Midbrain (tissue), 1 donor: Measurements from ENCODE around the gene WDR74.
A peak's percentile ranks its signal among the peaks of the same experiment; 100 is the strongest.
"Not testable (repeated sequence)": the region's sequence is repeated elsewhere in the genome, so short reads cannot be mapped to it uniquely, and the experiment has no call there.

ENCODE experiments used
- DNase-seq: peaks from one replicate; lab custom pipeline; 2025; lab: John Stamatoyannopoulos, UW

The WDR74 gene

DNA sequence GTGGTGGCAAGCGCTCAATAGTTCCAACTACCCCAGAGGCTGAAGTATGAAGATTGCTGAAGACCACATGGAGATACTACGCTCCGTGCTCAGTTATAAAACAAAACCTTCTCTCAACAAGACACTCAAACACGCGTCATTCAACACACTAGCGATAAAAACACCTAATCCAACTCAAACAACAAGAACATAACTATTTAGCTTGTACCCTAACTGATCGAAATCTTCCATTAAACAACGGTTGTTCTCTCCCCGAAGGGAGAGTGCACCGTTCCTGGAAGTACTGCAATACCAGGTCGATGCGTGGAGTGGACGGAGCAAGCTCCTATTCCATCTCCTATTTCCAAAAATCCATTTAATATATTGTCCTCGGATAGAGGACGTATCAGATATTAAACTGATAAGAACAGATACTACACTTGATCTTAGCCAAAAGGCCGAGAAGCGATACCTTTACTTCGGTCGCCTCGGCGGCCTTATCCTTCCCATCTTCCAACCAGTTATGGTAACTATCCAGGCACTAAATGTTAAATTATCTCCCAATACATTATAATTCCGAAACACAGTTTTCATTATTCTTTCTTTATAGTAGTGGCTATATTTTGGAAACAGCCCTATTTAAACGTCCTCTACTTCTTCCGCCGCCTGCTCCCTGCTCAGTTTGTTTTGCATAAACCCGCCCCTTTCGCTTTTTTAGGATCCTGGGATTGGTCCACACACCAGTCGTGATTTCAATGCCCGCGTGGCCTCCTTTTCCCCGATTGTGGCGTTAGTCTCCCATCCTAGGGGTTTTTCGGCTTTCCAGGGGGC, 2.2 kb upstream of the WDR74 start:
- peak; percentile 98 for DNase-seq

DNA sequence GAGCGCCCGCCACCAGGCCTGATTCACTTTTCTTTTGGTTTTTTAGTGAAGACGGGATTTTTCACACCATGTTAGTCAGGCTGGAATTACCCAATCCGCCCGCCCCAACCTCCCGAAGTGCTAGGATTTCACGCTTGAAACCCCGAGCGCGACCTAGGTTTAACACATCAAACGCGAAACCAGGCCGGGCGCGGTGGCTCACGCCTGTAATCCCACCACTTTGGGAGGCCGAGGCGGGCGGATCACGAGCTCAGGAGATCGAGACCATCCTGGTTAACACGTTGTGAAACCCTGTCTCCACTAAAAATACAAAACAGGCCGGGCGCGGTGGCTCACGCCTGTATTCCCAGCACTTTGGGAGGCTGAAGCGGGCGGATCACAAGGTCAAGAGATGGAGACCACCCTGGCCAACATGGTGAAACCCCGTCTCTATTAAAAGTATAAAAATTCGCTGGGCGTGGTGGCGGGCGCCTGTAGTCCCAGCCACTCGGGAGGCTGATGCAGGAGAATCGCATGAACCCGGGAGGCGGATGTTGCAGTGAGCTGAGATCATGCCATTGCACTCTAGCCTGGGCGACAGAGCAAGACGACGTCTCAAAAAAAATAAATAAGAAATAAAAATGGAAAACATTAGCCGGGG, 1.5 kb upstream of the WDR74 start:
- peak; percentile 72 for DNase-seq

DNA sequence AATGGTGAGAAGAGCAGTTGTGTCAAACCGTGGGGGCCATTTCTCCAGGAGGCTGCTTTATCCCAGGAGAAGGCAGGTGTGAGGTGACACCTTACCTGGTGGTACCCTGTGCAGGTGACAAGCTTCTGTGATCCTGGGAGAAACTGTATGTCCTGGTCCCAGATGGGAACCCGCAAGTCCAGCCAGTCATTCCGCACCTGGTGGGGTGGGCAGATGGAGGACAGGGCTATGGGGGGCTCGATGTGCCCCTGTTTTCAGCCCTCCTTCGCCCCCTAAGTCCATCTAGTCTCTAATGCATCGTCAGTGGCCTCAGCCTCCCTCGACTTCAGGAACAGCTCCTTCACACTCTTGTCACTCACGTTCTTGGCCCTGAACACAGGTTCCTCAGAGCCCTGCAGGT, 4.1 kb downstream of the WDR74 start:
- DNase-seq, result no peak

DNA sequence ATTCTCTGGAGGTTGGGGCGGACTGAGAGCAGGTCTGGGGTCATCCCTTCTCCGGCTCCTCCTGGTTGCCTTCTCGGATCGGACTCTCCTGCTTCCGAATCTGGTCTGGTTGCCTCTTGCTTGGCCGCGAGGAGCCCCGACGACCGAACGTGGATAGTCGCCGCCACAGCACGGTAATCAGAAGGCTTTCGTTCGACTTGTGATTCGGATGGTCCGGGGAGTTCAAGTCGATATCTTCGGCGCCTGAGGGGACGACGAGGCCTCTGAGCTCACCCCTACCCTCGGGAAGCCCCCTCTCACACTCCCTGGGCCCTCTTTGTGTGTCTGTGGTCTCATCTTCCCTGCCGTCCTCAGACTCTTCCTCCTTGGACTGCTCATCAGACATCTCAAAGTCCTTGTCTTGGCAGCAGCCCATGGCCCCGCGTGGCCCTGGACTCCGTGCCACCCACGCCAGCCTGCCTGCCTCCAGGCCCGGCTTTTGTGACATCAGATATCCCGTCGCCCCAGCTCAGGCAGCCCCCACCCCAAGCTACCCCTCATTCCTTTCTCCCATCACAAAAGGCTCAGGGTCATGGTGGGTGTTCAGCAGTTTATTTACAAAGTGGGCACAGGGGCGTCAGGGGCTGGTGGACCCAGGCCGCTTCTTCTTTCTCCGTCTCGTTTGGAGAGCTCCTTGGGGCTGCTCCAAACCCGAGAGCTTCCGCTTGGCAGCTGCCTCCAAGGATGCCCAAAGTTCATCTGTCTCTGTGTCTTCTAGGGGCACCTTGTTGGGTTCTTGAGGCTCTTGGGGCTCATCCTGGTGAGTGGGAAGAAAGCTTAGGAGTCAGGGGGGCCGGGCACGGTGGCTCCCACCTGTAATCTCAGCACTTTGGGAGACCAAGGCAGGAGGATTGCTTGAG, 6.8 kb downstream of the WDR74 start, which contains the start of gene TEX54:
TEX54 (minus strand) TSS at position 506 of the 899 bp plus-strand sequence.
- no peak for DNase-seq

DNA sequence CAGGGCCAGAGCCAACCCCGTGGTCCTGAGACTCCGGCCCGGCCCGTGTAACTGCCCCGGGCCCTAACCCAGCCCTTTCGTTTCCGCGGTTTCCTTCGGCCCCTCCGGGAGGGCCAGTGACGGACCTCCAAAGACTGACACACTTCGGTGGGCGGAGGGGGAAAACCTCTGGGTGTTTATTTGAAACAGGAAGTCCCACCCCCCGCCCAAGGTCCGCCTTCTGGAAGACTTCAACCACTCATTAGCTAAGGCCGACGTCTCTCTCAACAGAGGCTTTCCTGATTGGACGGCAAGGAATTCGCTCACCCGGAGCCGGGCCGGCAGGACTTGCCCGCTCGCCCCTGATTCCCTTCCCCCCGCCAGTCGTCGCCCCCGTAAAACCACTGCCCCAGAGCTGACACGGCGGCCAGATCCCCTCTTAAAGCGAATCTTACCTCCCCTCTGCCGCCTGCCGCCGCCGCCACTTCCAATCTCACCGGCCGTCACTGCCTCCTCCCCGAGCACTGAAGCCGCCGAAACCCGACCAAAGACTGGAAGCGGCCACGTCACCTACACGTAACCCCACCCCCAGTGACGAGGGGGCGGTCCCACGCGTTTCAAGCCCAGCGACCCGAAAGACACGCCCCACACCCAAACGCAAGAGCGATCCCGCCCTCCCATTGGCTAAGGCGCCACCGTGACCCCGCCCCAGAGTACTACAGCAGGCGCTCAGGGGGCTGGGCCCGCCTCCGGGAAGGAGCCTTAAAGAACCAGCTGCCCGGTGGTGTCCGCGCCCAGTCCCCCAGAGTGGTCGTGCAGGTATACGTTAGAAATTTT, 7.7 kb downstream of the WDR74 start, which contains the start of gene STX5:
STX5 (minus strand) TSS at position 532 of the 816 bp plus-strand sequence. CDS start 808 bp downstream, outside the sequence.
- peak; percentile 99 for DNase-seq

DNA sequence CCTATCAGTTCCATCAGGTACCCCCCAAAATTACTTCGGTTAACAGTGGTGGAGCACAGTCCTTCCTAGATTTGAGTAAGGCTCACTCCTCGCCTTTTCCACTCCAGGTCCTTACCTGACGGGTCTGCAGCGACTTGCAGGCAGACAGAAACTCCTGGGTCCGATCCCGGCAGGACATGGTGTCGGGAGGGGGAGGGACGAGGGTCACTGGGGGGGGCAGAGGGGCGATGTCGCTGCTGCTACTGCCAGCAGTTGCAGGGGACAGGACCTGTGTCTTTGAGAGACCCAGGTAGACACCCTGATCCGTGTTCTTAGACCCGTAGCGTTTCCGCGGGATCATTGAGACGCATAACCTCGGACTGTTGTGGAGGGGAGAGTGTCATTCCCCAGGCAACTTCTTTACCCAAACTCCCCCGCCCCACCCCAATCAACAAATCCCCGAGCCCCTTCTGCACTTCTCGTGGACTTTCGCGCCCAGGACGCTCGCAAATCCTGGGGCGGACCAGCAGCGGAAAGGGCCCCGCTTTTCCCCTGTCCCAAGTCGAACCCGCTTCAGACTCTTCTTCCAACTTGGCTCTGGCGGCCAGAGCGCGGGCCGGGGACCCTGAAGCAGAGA, 8.4 kb downstream of the WDR74 start:
- DNase-seq, result no peak

DNA sequence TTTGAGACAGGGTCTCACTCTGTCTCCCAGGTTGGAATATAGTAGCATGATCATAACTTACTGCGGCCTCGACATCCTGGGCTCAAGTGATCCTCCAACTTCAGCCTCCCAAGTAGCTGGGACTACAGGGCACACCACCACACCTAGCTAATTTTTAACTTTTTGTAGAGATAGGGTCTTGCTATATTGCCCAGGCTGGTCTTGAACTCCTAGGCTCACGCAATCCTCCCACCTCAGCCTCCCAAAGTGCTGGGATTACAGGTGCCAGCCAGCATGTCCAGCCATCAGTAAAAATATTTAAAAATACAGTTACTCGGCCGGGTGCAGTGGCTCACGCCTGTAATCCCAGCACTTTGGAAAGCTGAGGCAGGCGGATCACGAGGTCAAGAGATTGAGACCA, 11.3 kb downstream of the WDR74 start:
- not testable (repeated sequence) for DNase-seq

DNA sequence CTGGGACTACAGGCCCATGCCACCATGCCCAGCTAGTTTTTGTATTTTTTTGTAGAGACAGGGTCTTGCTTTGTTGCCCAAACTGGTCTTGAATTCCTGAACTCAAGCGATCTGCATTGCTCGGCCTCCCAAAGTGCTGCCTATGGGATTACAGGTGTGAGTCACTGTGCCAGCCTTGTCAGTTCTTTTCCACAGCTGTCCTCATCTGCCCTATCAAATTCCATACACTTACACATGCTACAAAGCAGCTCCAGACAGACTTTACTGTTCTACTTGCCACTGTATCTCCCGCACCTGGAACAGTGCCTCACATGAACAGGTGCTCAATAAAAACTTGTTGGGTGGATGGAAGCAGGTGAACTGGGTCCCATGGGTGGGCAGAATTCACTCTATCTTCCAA, 15.7 kb downstream of the WDR74 start:
- no peak for DNase-seq

DNA sequence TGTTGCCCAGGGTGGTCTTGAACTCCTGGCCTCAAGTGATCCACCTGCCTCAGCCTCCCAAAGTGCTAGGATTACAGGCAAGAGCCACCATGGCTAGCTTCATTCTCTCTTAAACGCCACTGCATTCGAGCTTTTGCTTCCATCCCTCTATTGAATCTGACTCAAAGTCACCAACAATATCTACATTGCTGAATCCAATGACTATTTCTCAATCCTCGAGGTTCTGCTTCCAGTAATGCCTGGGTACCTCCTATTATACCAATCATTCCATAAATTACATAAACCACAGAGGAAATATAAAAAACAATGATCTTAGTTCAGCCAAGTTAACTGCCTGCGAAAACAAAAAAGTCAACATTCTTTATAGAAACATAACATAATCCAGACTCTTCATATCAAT, 22.3 kb downstream of the WDR74 start:
- no peak for DNase-seq

DNA sequence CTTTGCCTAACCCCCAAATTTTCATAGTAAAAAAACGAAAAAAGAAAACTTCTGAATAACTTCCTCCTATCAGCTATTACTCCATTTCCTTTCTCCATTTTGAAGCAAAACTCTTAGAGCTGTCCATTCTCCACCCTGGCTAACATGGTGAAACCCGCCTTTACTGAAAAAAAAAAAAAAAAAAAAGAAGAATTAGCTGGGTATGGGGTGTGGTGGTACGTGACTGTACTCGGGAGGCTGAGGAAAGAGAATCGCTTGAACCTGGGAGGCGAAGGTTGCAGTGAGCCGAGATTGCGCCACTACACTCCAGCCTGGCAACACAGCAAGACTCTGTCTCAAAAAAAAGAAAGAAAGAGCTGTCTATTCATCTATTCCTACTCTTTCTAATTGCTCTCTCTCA, 22.8 kb downstream of the WDR74 start:
- no peak for DNase-seq

DNA sequence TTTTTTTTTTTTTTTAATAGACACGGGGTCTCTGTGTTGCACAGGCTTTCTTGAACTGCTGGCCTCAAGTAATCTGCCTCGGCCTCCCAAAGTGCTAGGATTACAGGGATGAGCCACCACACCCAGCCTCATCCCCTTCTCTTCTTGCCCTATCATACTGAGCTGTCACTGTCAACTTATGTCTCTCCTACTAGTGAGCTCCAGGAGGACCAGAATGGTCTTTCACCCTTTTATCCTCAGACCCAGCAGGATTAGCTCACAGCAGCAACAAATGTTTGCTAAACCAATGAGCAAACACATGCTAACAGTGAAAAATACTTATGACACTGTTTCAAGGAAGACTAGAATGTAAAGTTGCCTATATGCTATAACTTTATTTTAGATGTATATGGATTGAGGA, 27.7 kb downstream of the WDR74 start:
- no peak for DNase-seq

DNA sequence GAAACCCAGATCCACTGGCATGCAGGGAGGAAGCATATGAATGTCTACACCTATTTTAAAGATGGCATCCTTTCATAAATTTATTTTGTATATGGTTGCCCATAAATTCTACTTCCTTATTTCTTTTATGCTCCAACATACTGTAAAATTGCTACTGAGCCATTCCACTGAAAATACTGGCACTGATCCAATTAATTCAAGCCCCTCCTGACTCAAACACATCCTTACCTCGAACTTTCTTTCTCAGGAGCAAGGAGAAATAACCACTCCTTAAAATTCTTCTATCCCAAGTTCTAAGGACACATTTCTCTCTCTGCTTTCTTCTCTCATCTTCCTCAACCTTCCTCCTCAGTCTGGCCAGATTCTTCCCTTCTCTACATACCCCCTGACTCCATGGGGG, 28.6 kb downstream of the WDR74 start:
- no peak for DNase-seq

DNA sequence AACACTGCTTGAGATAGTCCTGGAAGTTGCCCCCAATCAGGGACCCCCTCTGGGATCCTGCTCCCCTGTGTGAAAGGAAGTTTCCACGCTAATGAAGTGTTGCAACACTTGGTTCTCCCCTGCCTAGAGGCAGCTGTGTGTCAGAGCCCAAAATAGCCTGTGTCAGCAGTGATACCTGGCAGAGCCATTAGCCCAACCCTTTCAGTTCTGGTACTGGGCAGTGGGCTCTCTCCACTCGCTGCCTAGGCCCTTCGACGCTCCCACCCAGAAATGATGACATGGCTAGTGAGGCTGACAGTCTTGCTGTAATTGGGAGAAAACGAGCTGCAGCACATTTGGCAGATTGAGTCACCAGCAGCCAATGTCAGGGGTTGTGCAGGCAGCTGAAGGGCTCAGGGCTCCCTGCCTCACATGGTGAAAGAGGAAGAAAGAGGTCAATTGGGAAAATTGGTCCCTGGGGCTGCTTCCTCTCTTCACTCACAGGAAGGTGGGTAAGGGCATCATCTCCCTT, 32.7 kb downstream of the WDR74 start:
- no peak for DNase-seq

DNA sequence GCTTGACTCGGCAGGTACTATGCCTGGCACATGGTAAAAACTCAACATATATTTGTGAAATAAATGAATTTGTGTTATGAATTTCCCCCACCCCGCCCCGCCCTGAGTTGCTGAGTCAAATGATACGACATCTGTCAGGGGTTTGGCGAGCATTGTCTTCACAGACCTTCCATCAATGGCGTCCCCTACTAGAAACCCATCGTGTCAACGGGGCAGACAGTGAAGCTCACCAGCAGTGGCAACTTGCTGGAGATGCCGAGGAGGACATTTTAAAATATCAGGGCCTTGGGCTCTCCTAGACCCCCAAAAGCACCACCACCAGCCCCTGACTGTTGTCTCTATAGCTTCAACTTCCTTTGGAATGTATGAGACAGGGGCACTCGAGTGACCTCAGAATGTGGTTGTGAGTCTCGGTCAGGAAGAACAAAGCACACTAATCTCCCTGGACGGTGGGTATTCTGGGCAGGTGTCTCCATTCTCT, 33.4 kb downstream of the WDR74 start:
- no peak for DNase-seq

DNA sequence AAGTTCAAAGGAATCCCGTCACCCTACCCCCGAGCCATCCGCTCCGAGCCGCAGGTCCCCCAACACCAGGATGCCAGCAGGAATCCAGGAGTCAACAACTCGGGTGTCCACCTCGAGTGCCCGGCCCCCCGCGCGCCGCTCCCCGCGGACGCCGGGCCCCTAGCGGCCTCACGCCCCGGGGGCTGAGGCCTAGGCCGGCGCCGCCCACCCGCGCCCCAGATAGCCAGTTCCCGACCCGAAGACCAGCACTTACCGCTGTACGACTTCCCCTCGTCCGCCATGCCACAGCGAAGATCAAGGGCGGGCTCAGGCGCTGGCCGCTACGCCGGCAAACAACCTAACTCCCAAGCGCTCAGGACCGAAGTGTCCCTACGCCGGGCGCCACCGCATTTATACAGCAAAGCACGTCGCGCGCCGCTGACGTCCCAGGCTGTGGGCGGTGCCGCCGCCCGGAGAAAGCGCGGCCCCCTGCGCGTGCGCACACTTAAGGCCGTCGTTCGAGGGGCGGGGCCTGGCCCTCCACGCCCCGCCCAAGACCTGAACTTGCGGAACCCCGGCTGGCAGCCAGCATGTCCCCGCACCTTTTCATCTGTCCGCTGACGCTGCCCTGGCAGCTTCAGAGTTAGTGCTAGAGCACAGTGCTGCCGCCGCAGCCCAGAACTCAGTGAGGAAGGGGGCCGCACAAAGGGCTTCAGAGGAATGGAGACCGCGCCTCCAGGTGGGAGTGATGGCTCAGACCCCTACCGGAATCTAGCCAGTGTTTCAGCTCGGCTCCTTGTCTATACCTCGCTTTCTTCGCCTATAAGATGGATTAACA, 34.1 kb downstream of the WDR74 start, which contains the start of gene NXF1:
NXF1 (minus strand) TSS at position 365 of the 817 bp plus-strand sequence; CDS start at position 281, 84 bp downstream.
- peak; percentile 98 for DNase-seq

DNA sequence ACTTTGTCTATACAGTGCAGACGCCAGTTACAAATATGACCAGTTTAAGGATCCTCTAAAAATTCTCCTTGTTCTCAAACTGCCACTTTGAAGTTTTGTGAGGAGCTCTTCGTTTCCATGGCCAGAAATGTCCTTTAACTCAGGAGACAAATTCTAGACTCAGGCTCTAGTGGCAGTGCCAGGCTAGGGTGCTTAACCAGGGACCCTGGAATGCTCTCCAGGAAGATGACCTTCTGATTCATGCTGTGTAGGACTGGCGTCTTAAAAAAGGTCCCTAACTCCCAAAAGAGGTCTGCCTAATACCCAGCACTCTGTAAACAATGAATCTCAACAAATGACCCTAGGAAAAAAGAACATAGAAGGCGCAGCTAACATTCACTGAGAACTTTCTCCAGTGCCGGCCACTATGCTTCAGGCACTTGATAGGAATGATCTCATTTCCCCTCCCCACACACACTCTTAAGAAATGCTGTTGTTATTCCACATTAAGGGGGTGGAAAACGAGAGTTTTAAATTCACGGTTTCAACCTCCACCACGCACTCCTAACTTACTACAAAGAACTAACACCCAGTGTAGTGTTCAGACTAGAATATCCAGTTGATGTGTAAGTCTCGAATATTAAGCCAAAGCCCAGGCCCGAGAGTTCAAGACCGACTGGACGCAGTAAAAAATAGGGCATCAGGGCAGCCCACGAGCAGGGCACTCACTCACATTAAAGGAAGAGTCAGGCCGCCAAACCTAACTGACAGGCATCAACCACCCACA, 34.9 kb downstream of the WDR74 start:
- no peak for DNase-seq

DNA sequence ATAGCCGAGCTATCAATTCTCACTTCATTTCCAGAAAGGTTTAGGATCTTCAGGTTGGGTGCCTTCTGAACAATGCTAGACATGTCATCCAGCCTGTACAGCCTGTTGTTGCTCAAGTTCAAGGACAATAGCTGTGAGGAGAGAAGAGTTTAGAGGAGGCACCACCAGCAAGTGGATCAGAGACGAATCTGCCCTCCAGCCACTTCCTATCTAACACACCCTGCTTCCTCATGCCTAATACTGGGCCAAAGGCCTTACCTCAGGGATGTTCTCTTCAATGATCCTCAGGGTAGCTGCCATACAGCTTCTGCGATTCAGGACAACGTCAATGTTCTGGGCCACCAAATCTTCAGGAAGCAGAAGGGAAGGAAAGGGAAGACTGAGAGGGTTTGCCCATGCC, 38.3 kb downstream of the WDR74 start:
- no peak for DNase-seq

DNA sequence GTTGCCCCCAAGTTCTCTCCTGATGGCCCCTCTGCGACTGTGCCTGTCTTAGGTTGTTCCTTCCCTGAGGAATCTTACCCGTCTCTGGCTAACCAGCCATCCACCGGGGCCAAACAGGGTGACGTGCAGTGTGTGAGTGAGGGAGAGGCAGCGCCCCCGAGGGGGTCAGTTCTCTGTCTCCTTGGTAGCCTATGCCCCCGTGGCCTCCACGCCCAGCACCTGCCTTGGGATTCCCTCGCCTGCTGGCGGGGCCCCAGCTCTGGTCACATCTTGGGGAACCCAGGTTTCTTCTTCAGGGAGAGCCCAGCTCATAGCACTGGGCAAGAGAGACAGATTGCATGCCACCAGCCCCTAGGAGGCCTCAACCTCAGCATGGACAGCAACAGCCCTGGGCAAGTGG, 39.9 kb downstream of the WDR74 start:
- DNase-seq, result no peak

DNA sequence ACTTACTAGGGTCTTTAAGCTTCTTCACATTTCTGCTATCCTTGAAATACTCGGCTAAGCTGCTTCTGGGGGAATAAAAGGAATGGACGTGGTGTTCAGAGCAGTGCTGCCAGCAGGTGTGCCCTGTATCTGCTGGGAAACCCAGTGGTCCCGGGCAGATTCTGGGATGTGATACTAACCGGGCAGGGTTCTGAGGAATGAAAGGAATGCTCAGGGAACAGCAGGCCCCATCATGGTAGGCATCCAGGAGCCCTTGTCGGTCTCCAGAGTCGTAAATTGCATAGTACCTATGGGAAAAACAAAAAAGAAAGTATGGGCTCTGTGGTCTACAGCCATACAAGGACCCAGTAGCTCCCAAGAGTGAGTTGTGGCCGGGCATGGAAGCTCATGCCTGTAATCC, 43.1 kb downstream of the WDR74 start:
- DNase-seq, result no peak
